ES-I3 (cell line): ENCODE results near the gene MIOX.

Experiments
- H3K36me3 ChIP-seq: 2 replicates; pipeline ENCODE4 v1.6.1; 2013; ENCODE audit warnings: mild to moderate bottlenecking, low read length, control low read depth, moderate library complexity; ENCODE audit not compliant: insufficient read depth
- H3K4me1 ChIP-seq: 2 replicates; pipeline ENCODE4 v1.6.1; 2013; ENCODE audit warnings: mild to moderate bottlenecking, control low read depth, low read length; ENCODE audit not compliant: insufficient read depth
- H3K9ac ChIP-seq: 2 replicates; pipeline ENCODE4 v1.6.1; 2013; ENCODE audit warnings: low read depth, mild to moderate bottlenecking, low read length, moderate library complexity
- H3K9me3 ChIP-seq: 2 replicates; pipeline ENCODE4 v1.6.1; 2013; ENCODE audit warnings: mild to moderate bottlenecking, low read length, moderate library complexity; ENCODE audit not compliant: control insufficient read depth, insufficient read depth

Gene MIOX

GRCh38 chr22:50535113-50535512 lies 48.5 kb downstream of the MIOX start:
- Histone ChIP-seq H3K9me3 (no peaks in the 10 kb centered on the region; the same call in 1 of the 2 replicates), H3K9ac (no peak overlapping the region), H3K4me1 (no peaks in the 10 kb centered on the region), H3K36me3 (no peaks in the 10 kb centered on the region)

- no peaks in the 10 kb centered on the region for H3K4me1 ChIP-seq
- H3K36me3 ChIP-seq = no peaks in the 10 kb centered on the region
- H3K9ac ChIP-seq = no peak overlapping the region
- H3K9me3 ChIP-seq = no peaks in the 10 kb centered on the region; the same call in 1 of the 2 replicates
These were observed 49.6 kb downstream of the MIOX start for GRCh38 chr22:50536226-50536625.

- Histone ChIP-seq H3K36me3 (no peaks in the 10 kb centered on the region), H3K4me1 (no peaks in the 10 kb centered on the region), H3K9me3 (no peaks in the 10 kb centered on the region; the same call in 1 of the 2 replicates), H3K9ac (no peak overlapping the region)
These were observed 51.1 kb downstream of the MIOX start for GRCh38 chr22:50537765-50538164.
